ENCODE results near the gene SETD4.

SETD4 gene

DNA sequence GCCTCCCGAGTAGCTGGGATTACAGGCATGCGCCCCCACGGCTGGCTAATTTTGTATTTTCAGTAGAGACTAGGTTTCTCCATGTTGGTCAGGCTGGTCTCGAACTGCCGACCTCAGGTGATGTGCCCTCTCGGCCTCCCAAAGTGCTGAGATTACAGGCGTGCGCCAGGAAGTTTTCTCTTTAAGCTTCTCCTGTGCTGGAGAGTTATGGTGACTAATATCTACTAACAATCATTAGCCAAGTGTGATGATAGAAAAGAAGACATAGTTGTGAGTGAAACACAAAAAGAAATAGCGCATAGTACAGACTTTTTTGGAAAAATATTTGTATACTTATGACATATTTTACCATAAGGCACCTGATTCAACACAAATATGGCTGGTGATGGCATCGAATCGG lies 56.5 kb downstream of the SETD4 start:
- Histone ChIP-seq H3K9me3 (replicated peaks; ENCODE audit: insufficient read depth, low read length) (no peaks in the 10 kb centered on the region), H3K9ac (ENCODE audit: low read length) (no peak overlapping the region), H3K27me3 (replicated peaks; ENCODE audit: insufficient read depth, low read length) (0 out of 2 replicates have a peak, but pooled peaks cover 5% of the 10 kb centered on the region), H3K4me3 (ENCODE audit: low read length) (no peak overlapping the region), H3K9me2 (replicated peaks; ENCODE audit: insufficient read depth, low read length) (no peaks in the 10 kb centered on the region), H3K4me1 (ENCODE audit: low read length) (no peaks in the 10 kb centered on the region), H3K27ac (ENCODE audit: low read length) (no peak overlapping the region), H3K4me2 (ENCODE audit: low read depth, low read length) (no peak overlapping the region), H3K79me2 (ENCODE audit: low read length) (no peaks in the 10 kb centered on the region), H3K36me3 (replicated peaks; ENCODE audit: insufficient read depth, low read length) (no peaks in the 10 kb centered on the region), H4K20me1 (ENCODE audit: insufficient read depth, low read length) (no peaks in the 10 kb centered on the region), H2AFZ (ENCODE audit: low read length) (no peak overlapping the region), H3F3A (ENCODE audit: insufficient read depth, low read length) (no peaks in the 10 kb centered on the region)
- TF ChIP-seq EZH2phosphoT487 (IDR thresholded peaks at IDR 0.05; ENCODE audit: low read length), result no peak
- DNase-seq, result no peak

DNA sequence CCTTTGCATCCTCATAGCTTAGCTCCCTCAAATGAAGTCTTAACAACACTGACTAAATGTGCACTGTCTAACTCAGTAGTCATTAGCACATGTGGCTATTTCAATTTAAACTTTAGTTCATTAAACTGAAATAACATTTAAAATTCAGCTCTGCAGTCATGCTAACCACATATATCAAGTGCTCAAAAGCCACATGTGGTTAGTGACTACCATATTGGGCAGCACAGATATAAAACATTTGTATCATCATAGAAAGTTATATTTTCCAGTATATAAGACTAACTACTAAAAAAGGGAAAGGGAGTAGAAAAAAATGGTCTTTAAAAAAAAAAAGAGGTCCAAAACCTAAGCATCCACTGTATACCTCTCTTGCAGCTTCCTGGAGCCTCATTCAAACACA lies 64.1 kb downstream of the SETD4 start:
- Histone ChIP-seq H3F3A (ENCODE audit: insufficient read depth, low read length) (peaks cover 8% of the 10 kb centered on the region; the same call in 1 of the 2 replicates), H4K20me1 (ENCODE audit: insufficient read depth, low read length) (no peaks in the 10 kb centered on the region), H3K79me2 (ENCODE audit: low read length) (no peaks in the 10 kb centered on the region), H3K9me3 (replicated peaks; ENCODE audit: insufficient read depth, low read length) (no peaks in the 10 kb centered on the region), H3K4me3 (ENCODE audit: low read length) (no peak overlapping the region), H3K4me2 (ENCODE audit: low read depth, low read length) (no peak overlapping the region), H3K36me3 (replicated peaks; ENCODE audit: insufficient read depth, low read length) (no peaks in the 10 kb centered on the region), H3K4me1 (ENCODE audit: low read length) (peaks cover 16% of the 10 kb centered on the region), H3K27ac (ENCODE audit: low read length) (no peak overlapping the region), H2AFZ (ENCODE audit: low read length) (no peak overlapping the region), H3K9ac (ENCODE audit: low read length) (no peak overlapping the region), H3K9me2 (replicated peaks; ENCODE audit: insufficient read depth, low read length) (no peaks in the 10 kb centered on the region), H3K27me3 (replicated peaks; ENCODE audit: insufficient read depth, low read length) (peaks cover 9% of the 10 kb centered on the region; the same call in 1 of the 2 replicates)
- TF ChIP-seq EZH2phosphoT487 (IDR thresholded peaks at IDR 0.05; ENCODE audit: low read length), result no peak
- no peak for TF ChIP-seq EZH2 (optimal IDR thresholded peaks at IDR 0.05; ENCODE audit: low read depth, low read length)
- TF ChIP-seq, protein P1, sequence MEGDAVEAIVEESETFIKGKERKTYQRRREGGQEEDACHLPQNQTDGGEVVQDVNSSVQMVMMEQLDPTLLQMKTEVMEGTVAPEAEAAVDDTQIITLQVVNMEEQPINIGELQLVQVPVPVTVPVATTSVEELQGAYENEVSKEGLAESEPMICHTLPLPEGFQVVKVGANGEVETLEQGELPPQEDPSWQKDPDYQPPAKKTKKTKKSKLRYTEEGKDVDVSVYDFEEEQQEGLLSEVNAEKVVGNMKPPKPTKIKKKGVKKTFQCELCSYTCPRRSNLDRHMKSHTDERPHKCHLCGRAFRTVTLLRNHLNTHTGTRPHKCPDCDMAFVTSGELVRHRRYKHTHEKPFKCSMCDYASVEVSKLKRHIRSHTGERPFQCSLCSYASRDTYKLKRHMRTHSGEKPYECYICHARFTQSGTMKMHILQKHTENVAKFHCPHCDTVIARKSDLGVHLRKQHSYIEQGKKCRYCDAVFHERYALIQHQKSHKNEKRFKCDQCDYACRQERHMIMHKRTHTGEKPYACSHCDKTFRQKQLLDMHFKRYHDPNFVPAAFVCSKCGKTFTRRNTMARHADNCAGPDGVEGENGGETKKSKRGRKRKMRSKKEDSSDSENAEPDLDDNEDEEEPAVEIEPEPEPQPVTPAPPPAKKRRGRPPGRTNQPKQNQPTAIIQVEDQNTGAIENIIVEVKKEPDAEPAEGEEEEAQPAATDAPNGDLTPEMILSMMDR (IDR thresholded peaks at IDR 0.05; ENCODE audit: low read length), result no peak
- DNase-seq, result no peak

DNA sequence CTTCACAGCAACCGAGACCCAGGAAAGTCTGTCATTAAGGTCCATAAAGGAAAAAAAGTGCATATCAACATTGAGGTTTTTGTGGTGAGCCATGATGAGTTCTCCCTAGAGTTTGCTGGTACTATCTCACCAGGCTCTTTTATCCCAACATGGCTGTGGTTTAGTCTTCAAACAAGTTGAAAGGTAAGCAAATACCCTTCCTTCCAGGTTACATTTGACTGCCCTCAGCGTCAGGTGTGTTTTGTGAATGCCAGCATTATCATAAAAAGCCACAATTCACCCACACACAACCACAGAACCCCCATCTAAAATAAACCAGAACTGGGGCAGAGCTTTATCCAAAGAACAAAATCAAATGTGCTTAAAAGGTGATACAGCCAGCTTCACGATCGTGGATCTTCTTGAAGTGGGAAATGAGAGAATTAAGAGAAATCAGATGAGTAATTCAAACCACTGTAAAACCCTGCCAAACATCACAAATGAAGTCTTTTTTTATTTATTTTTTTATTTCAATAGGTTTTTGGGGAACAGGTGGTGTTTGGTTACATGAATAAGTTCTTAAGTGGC lies 64.7 kb downstream of the SETD4 start:
- DNase-seq, result peak; percentile 95
- no peaks in the 10 kb centered on the region for H3K9me2 ChIP-seq (replicated peaks; ENCODE audit: insufficient read depth, low read length)
- no peaks in the 10 kb centered on the region for H4K20me1 ChIP-seq (ENCODE audit: insufficient read depth, low read length)
- no peaks in the 10 kb centered on the region for H3K9me3 ChIP-seq (replicated peaks; ENCODE audit: insufficient read depth, low read length)
- H3K9ac ChIP-seq (ENCODE audit: low read length), result no peak overlapping the region
- no peak overlapping the region for H3K27ac ChIP-seq (ENCODE audit: low read length)
- no peak overlapping the region for H3K4me3 ChIP-seq (ENCODE audit: low read length)
- peaks cover 9% of the 10 kb centered on the region; the same call in 1 of the 2 replicates for H3K27me3 ChIP-seq (replicated peaks; ENCODE audit: insufficient read depth, low read length)
- peaks cover 8% of the 10 kb centered on the region; the same call in 1 of the 2 replicates for H3F3A ChIP-seq (ENCODE audit: insufficient read depth, low read length)
- H3K79me2 ChIP-seq (ENCODE audit: low read length), result no peaks in the 10 kb centered on the region
- H3K4me2 ChIP-seq (ENCODE audit: low read depth, low read length), result peak overlapping the region; percentile 30; the same call in 1 of the 2 replicates
- TF ChIP-seq EZH2 (optimal IDR thresholded peaks at IDR 0.05; ENCODE audit: low read depth, low read length) (no peak), EZH2phosphoT487 (IDR thresholded peaks at IDR 0.05; ENCODE audit: low read length) (no peak)
- TF ChIP-seq, protein P1 (IDR thresholded peaks at IDR 0.05; ENCODE audit: low read length), result no peak
- peaks cover 16% of the 10 kb centered on the region for H3K4me1 ChIP-seq (ENCODE audit: low read length)
- no peak overlapping the region for H2AFZ ChIP-seq (ENCODE audit: low read length)
- no peaks in the 10 kb centered on the region for H3K36me3 ChIP-seq (replicated peaks; ENCODE audit: insufficient read depth, low read length)

DNA sequence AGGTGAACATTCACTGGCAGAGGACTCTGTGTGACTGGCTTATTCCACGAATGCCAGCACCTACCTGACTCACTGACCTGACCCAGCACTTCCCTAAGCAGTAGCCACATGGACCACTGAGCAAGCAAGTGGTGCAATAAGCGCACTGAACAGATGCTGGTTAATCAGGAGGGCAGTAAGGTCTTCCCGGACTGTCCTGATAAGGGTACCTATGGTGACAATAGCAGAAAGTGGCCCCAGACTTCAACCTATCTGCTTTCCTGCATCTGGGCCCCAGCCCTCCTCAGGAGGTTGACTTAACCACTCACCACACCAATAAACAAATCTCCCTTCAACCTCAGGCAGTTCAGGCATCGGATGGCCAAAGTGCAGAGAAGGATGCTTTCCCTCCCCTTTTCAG lies 65.7 kb downstream of the SETD4 start:
- H3F3A ChIP-seq (ENCODE audit: insufficient read depth, low read length), result peaks cover 8% of the 10 kb centered on the region; the same call in 1 of the 2 replicates
- H3K4me3 ChIP-seq (ENCODE audit: low read length), result no peak overlapping the region
- no peaks in the 10 kb centered on the region for H3K9me2 ChIP-seq (replicated peaks; ENCODE audit: insufficient read depth, low read length)
- H3K9me3 ChIP-seq (replicated peaks; ENCODE audit: insufficient read depth, low read length), result no peaks in the 10 kb centered on the region
- H3K36me3 ChIP-seq (replicated peaks; ENCODE audit: insufficient read depth, low read length), result no peaks in the 10 kb centered on the region
- H3K27ac ChIP-seq (ENCODE audit: low read length), result no peak overlapping the region
- H3K79me2 ChIP-seq (ENCODE audit: low read length), result no peaks in the 10 kb centered on the region
- no peak overlapping the region for H3K9ac ChIP-seq (ENCODE audit: low read length)
- no peak for DNase-seq
- no peaks in the 10 kb centered on the region for H4K20me1 ChIP-seq (ENCODE audit: insufficient read depth, low read length)
- H2AFZ ChIP-seq (ENCODE audit: low read length), result no peak overlapping the region
- H3K27me3 ChIP-seq (replicated peaks; ENCODE audit: insufficient read depth, low read length), result peaks cover 5% of the 10 kb centered on the region; the same call in 1 of the 2 replicates
- H3K4me2 ChIP-seq (ENCODE audit: low read depth, low read length), result 0 out of 2 replicates have a peak overlapping the region, but pooled peaks have one; percentile 30
- TF ChIP-seq, protein P1 (IDR thresholded peaks at IDR 0.05; ENCODE audit: low read length), result no peak
- TF ChIP-seq EZH2phosphoT487 (IDR thresholded peaks at IDR 0.05; ENCODE audit: low read length) (no peak), EZH2 (optimal IDR thresholded peaks at IDR 0.05; ENCODE audit: low read depth, low read length) (no peak)
- H3K4me1 ChIP-seq (ENCODE audit: low read length), result peaks cover 16% of the 10 kb centered on the region
